Activated CD4-positive, alpha-beta memory T cell treated with anti-CD3 and anti-CD28 coated beads for 36 hours (primary cell): ENCODE measurements around the gene TTLL3. TPM values are rescaled to one million over a fixed set of nuclear protein-coding genes. Genes with fewer than 3 reads are reported as not detected.
A peak's percentile ranks its signal among the peaks of the same experiment; 100 is the strongest.

Experiments used
- CTCF ChIA-PET: fragments of 350-600 bp; sonication (Branson Sonifier 250); formaldehyde crosslinking; loops from one replicate; lab custom pipeline; 2021; ENCODE audit warnings: antibody characterized with exemption, inconsistent platforms; lab: Charles Lee
- POLR2A ChIA-PET: fragments of 350-600 bp; sonication (Branson Sonifier 250); formaldehyde crosslinking; loops from one replicate; lab custom pipeline; 2021; ENCODE audit warnings: antibody characterized with exemption; lab: Charles Lee
- DNase-seq: peaks from one replicate; pipeline ENCODE4 v3.0.0-alpha.2; 2020
- H3K27ac Mint-ChIP-seq: one replicate; pipeline ENCODE4 v1.8.0; 2021; ENCODE audit warnings: mixed read lengths
- H3K27me3 Mint-ChIP-seq: one replicate; pipeline ENCODE4 v1.8.0; 2021; ENCODE audit warnings: mixed read lengths
- H3K36me3 Mint-ChIP-seq: one replicate; pipeline ENCODE4 v1.8.0; 2021; ENCODE audit warnings: mixed read lengths
- H3K4me1 Mint-ChIP-seq: one replicate; pipeline ENCODE4 v1.8.0; 2021; ENCODE audit warnings: low read depth, mixed read lengths
- H3K4me3 Mint-ChIP-seq: one replicate; pipeline ENCODE4 v1.8.0; 2021; ENCODE audit warnings: mild to moderate bottlenecking, mixed read lengths
- H3K9me3 Mint-ChIP-seq: one replicate; pipeline ENCODE4 v1.8.0; 2021; ENCODE audit warnings: mixed read lengths
- intact Hi-C: fragments of 100-400 bp; cut with micrococcal nuclease; formaldehyde crosslinking; loops from one replicate; pipeline ENCODE4 v1.15.1; 2023
- total RNA-seq, 2 experiments: library from RNA; stranded (reverse); gene quantifications; one replicate each; pipeline ENCODE4 v1.2.3, GENCODE V29; 2021

TTLL3 gene
- total RNA-seq, 2 experiments from 2014 or later, result 49.6 to 49.7 TPM

- H3K4me3 Mint-ChIP-seq, result no peak overlapping the region
- no peaks in the 10 kb centered on the region for H3K9me3 Mint-ChIP-seq
- intact Hi-C loops, result no loop called here
- peaks cover 53% of the 10 kb centered on the region for H3K36me3 Mint-ChIP-seq
- no peak for DNase-seq
- H3K4me1 Mint-ChIP-seq, result peaks cover 62% of the 10 kb centered on the region
- ChIA-PET POLR2A (interaction anchor here (2.9 kb wide), 1 partner anchor 9 kb away, joined by 15 read pairs; no protein-coding TSS in a partner anchor), CTCF (interaction anchor here (0.6 to 1.3 kb wide), 5 partner anchors 11 to 428 kb away, joined by 3 to 8 read pairs (median 3); partner anchors contain the start of genes ARPC4, CRELD1, OGG1 and TADA3)
- no peak overlapping the region for H3K27ac Mint-ChIP-seq
- H3K27me3 Mint-ChIP-seq, result no peaks in the 10 kb centered on the region
These were observed 28.5 kb upstream of the TTLL3 start for GRCh38 chr3:9781551-9781950.

GRCh38 chr3:9781978-9782603, 28.0 kb upstream of the TTLL3 start:
- intact Hi-C loops, result no loop called here
- Mint-ChIP-seq H3K4me3 (no peak overlapping the region), H3K36me3 (peaks cover 59% of the 10 kb centered on the region), H3K27ac (no peak overlapping the region), H3K4me1 (peaks cover 62% of the 10 kb centered on the region), H3K27me3 (no peaks in the 10 kb centered on the region), H3K9me3 (no peaks in the 10 kb centered on the region)
- ChIA-PET POLR2A (interaction anchor here (2.9 kb wide), 1 partner anchor 9 kb away, joined by 15 read pairs; no protein-coding TSS in a partner anchor), CTCF (interaction anchor here (0.7 to 1.3 kb wide), 5 partner anchors 11 to 195 kb away, joined by 3 to 8 read pairs (median 3); partner anchors contain the start of genes ARPC4, CRELD1, OGG1 and TADA3)
- DNase-seq, result no peak

- Mint-ChIP-seq H3K9me3 (no peaks in the 10 kb centered on the region), H3K36me3 (peaks cover 65% of the 10 kb centered on the region), H3K4me3 (no peak overlapping the region), H3K27ac (no peak overlapping the region), H3K27me3 (no peaks in the 10 kb centered on the region), H3K4me1 (peaks cover 62% of the 10 kb centered on the region)
- no peak for DNase-seq
- CTCF ChIA-PET, result interaction anchor here (1.0 to 1.3 kb wide), 2 partner anchors 10 to 164 kb away, joined by 3 to 8 read pairs; partner anchors contain the start of genes ARPC4 and TADA3
- POLR2A ChIA-PET, result interaction anchor here (2.9 kb wide), 1 partner anchor 8 kb away, joined by 15 read pairs; no protein-coding TSS in a partner anchor
- intact Hi-C loops, result no loop called here
These were observed 27.3 kb upstream of the TTLL3 start for GRCh38 chr3:9782770-9783169.

GRCh38 chr3:9783954-9784353, 26.1 kb upstream of the TTLL3 start:
- intact Hi-C loops, result no loop called here
- no peak overlapping the region for H3K27ac Mint-ChIP-seq

GRCh38 chr3:9784965-9785364, 25.1 kb upstream of the TTLL3 start:
- Mint-ChIP-seq H3K27ac (no peak overlapping the region), H3K4me3 (no peak overlapping the region), H3K27me3 (no peaks in the 10 kb centered on the region), H3K4me1 (peaks cover 55% of the 10 kb centered on the region), H3K36me3 (peaks cover 71% of the 10 kb centered on the region), H3K9me3 (no peaks in the 10 kb centered on the region)
- intact Hi-C loops, result no loop called here
- CTCF ChIA-PET, result no interaction called here
- DNase-seq, result no peak
- POLR2A ChIA-PET, result no interaction called here

More at GRCh38 chr3:9783954-9784353, 26.1 kb upstream of the TTLL3 start:
- ChIA-PET POLR2A (no interaction called here), CTCF (no interaction called here)
- DNase-seq, result no peak
- H3K27me3 Mint-ChIP-seq, result no peaks in the 10 kb centered on the region
- H3K4me1 Mint-ChIP-seq, result peaks cover 55% of the 10 kb centered on the region
- no peaks in the 10 kb centered on the region for H3K9me3 Mint-ChIP-seq
- no peak overlapping the region for H3K4me3 Mint-ChIP-seq
- peaks cover 66% of the 10 kb centered on the region for H3K36me3 Mint-ChIP-seq

GRCh38 chr3:9785602-9786001, 24.5 kb upstream of the TTLL3 start:
- peaks cover 55% of the 10 kb centered on the region for H3K4me1 Mint-ChIP-seq
- peaks cover 71% of the 10 kb centered on the region for H3K36me3 Mint-ChIP-seq
- ChIA-PET POLR2A (no interaction called here), CTCF (no interaction called here)
- H3K27me3 Mint-ChIP-seq, result no peaks in the 10 kb centered on the region
- H3K27ac Mint-ChIP-seq, result no peak overlapping the region
- H3K9me3 Mint-ChIP-seq, result no peaks in the 10 kb centered on the region
- H3K4me3 Mint-ChIP-seq, result no peak overlapping the region
- DNase-seq, result no peak
- intact Hi-C loops, result no loop called here

- Mint-ChIP-seq H3K4me3 (no peak overlapping the region), H3K4me1 (peaks cover 56% of the 10 kb centered on the region), H3K36me3 (peaks cover 72% of the 10 kb centered on the region), H3K27me3 (no peaks in the 10 kb centered on the region), H3K27ac (peak overlapping the region; percentile 65), H3K9me3 (no peaks in the 10 kb centered on the region)
- no peak for DNase-seq
- intact Hi-C loops, result no loop called here
- CTCF ChIA-PET, result interaction anchor here (1.0 kb wide), 1 partner anchor 8 kb away, joined by 6 read pairs; no protein-coding TSS in a partner anchor
- POLR2A ChIA-PET, result no interaction called here
These were observed 23.8 kb upstream of the TTLL3 start for GRCh38 chr3:9786209-9786739.

GRCh38 chr3:9786825-9787669, 23.0 kb upstream of the TTLL3 start:
- peak overlapping the region; percentile 91 for H3K27ac Mint-ChIP-seq
- POLR2A ChIA-PET, result interaction anchor here (1.2 kb wide), 1 partner anchor 9 kb away, joined by 9 read pairs; no protein-coding TSS in a partner anchor
- peak overlapping the region; percentile 11 for H3K4me3 Mint-ChIP-seq
- CTCF ChIA-PET, result interaction anchor here (0.6 to 1.2 kb wide), 4 partner anchors 9 to 30 kb away, joined by 3 to 6 read pairs (median 3); no protein-coding TSS in a partner anchor
- H3K9me3 Mint-ChIP-seq, result no peaks in the 10 kb centered on the region
- H3K4me1 Mint-ChIP-seq, result peaks cover 59% of the 10 kb centered on the region
- H3K36me3 Mint-ChIP-seq, result peaks cover 71% of the 10 kb centered on the region
- H3K27me3 Mint-ChIP-seq, result no peaks in the 10 kb centered on the region
- DNase-seq, result peak; percentile 41
- intact Hi-C loops, result loop anchor here (1.0 kb wide), 1 partner anchor 9 kb away; no protein-coding TSS in a partner anchor

GRCh38 chr3:9787714-9788113, 22.3 kb upstream of the TTLL3 start:
- H3K27ac Mint-ChIP-seq, result peak overlapping the region; percentile 91
- intact Hi-C loops, result loop anchor here (1.0 kb wide), 1 partner anchor 9 kb away; no protein-coding TSS in a partner anchor
- ChIA-PET CTCF (interaction anchor here (0.6 to 1.2 kb wide), 4 partner anchors 9 to 50 kb away, joined by 3 to 4 read pairs (median 3); no protein-coding TSS in a partner anchor), POLR2A (interaction anchor here (1.2 kb wide), 1 partner anchor 10 kb away, joined by 9 read pairs; no protein-coding TSS in a partner anchor)
- peak overlapping the region; percentile 22 for H3K4me3 Mint-ChIP-seq
- peaks cover 64% of the 10 kb centered on the region for H3K36me3 Mint-ChIP-seq
- H3K4me1 Mint-ChIP-seq, result peaks cover 54% of the 10 kb centered on the region
- H3K9me3 Mint-ChIP-seq, result no peaks in the 10 kb centered on the region
- no peaks in the 10 kb centered on the region for H3K27me3 Mint-ChIP-seq
- peak; percentile 61 for DNase-seq

GRCh38 chr3:9791127-9791526, 18.9 kb upstream of the TTLL3 start:
- POLR2A ChIA-PET, result interaction anchor here (0.9 to 2.8 kb wide), 6 partner anchors 10 to 59 kb away, joined by 3 to 15 read pairs (median 4); partner anchors contain the start of genes BRPF1, CAMK1 and OGG1
- Mint-ChIP-seq H3K36me3 (peaks cover 60% of the 10 kb centered on the region), H3K27me3 (no peaks in the 10 kb centered on the region), H3K9me3 (no peaks in the 10 kb centered on the region), H3K4me1 (peaks cover 69% of the 10 kb centered on the region), H3K4me3 (peak overlapping the region; percentile 99), H3K27ac (peak overlapping the region; percentile 99)
- no peak for DNase-seq
- CTCF ChIA-PET, result no interaction called here
- intact Hi-C loops, result loop anchor here (5.0 kb wide), 2 partner anchors 236 to 394 kb away; partner anchors contain the start of genes FANCD2 and SETD5

- DNase-seq, result no peak
- peaks cover 65% of the 10 kb centered on the region for H3K4me1 Mint-ChIP-seq
- peak overlapping the region; percentile 99 for H3K4me3 Mint-ChIP-seq
- peak overlapping the region; percentile 99 for H3K27ac Mint-ChIP-seq
- intact Hi-C loops, result loop anchor here (1.0 to 5.0 kb wide), 8 partner anchors 14 to 395 kb away; partner anchors contain the start of genes BRPF1, CRELD1, FANCD2 and MTMR14
- no peaks in the 10 kb centered on the region for H3K9me3 Mint-ChIP-seq
- no peaks in the 10 kb centered on the region for H3K27me3 Mint-ChIP-seq
- ChIA-PET POLR2A (interaction anchor here (1.0 to 2.8 kb wide), 15 partner anchors 11 to 141 kb away, joined by 3 to 24 read pairs (median 6); partner anchors contain the start of genes BRPF1, CAMK1 and OGG1), CTCF (interaction anchor here (0.8 to 1.4 kb wide), 8 partner anchors 10 to 155 kb away, joined by 3 to 14 read pairs (median 6); partner anchors contain the start of genes BRPF1 and OGG1)
- H3K36me3 Mint-ChIP-seq, result peaks cover 57% of the 10 kb centered on the region
These were observed 18.2 kb upstream of the TTLL3 start for GRCh38 chr3:9791790-9792404.
